H9 (cell line): Measurements from ENCODE around the gene PYGL. TPM values are rescaled to one million over a fixed set of nuclear protein-coding genes. Genes with fewer than 3 reads are reported as not detected.
"Not testable (repeated sequence)": the region's sequence is repeated elsewhere in the genome, so short reads cannot be mapped to it uniquely, and the experiment has no call there.

Experiments
- DNase-seq: peaks from one replicate; pipeline ENCODE4 v3.0.0-alpha.2; 2017
- H2AFZ ChIP-seq: one replicate; pipeline ENCODE4 v1.6.1; 2013; ENCODE audit warnings: mild to moderate bottlenecking, low read length, control low read depth, moderate library complexity
- H2AK5ac ChIP-seq: 2 replicates; pipeline ENCODE4 v1.6.1; 2013; ENCODE audit warnings: low read length, control low read depth, mixed read lengths; ENCODE audit not compliant: insufficient read length
- H2BK120ac ChIP-seq: one replicate; pipeline ENCODE4 v1.6.1; 2013; ENCODE audit warnings: low read depth, mild to moderate bottlenecking, low read length, control low read depth, inconsistent platforms; ENCODE audit not compliant: poor library complexity, severe bottlenecking
- H2BK12ac ChIP-seq: 2 replicates; pipeline ENCODE4 v1.6.1; 2013; ENCODE audit warnings: low read length, control low read depth, mixed read lengths, low read depth; ENCODE audit not compliant: insufficient read length
- H2BK15ac ChIP-seq: 2 replicates; pipeline ENCODE4 v1.6.1; 2013; ENCODE audit warnings: low read depth, low read length, control low read depth
- H2BK20ac ChIP-seq: one replicate; pipeline ENCODE4 v1.6.1; 2013; ENCODE audit warnings: low read depth, mild to moderate bottlenecking, low read length, control low read depth, inconsistent platforms; ENCODE audit not compliant: poor library complexity, severe bottlenecking
- H2BK5ac ChIP-seq: 2 replicates; pipeline ENCODE4 v1.6.1; 2013; ENCODE audit warnings: low read length, control low read depth, mixed read lengths; ENCODE audit not compliant: insufficient read length
- H3K14ac ChIP-seq: 2 replicates; pipeline ENCODE4 v1.6.1; 2013; ENCODE audit warnings: low read length, control low read depth; ENCODE audit not compliant: insufficient read depth
- H3K18ac ChIP-seq: 2 replicates; pipeline ENCODE4 v1.6.1; 2013; ENCODE audit warnings: low read depth, mild to moderate bottlenecking, mixed read lengths, low read length, control low read depth; ENCODE audit not compliant: insufficient read length
- H3K23ac ChIP-seq: 2 replicates; pipeline ENCODE4 v1.6.1; 2013; ENCODE audit warnings: low read length, control low read depth, mixed read lengths, low read depth; ENCODE audit not compliant: insufficient read length
- H3K23me2 ChIP-seq: 2 replicates; pipeline ENCODE4 v1.6.1; 2013; ENCODE audit warnings: low read depth, mild to moderate bottlenecking, mixed read lengths, low read length, control low read depth; ENCODE audit not compliant: insufficient read length, poor library complexity, severe bottlenecking
- H3K27ac ChIP-seq: 2 replicates; pipeline ENCODE4 v1.5.1; 2013; ENCODE audit warnings: low read length, control low read depth, mixed read lengths, low read depth; ENCODE audit not compliant: insufficient read length
- H3K27me3 ChIP-seq: 2 replicates; pipeline ENCODE4 v1.6.1; 2013; ENCODE audit warnings: low read length, control low read depth, inconsistent platforms; ENCODE audit not compliant: insufficient read depth
- H3K4ac ChIP-seq: 2 replicates; pipeline ENCODE4 v1.6.1; 2013; ENCODE audit warnings: low read depth, mild to moderate bottlenecking, control low read depth, inconsistent platforms, low read length, moderate library complexity
- H3K4me1 ChIP-seq: 2 replicates; pipeline ENCODE4 v1.6.1; 2013; ENCODE audit warnings: low read length, control low read depth, inconsistent platforms; ENCODE audit not compliant: insufficient read depth
- H3K4me2 ChIP-seq: 2 replicates; pipeline ENCODE4 v1.6.1; 2013; ENCODE audit warnings: low read length, control low read depth, mixed read lengths; ENCODE audit not compliant: insufficient read length, insufficient read depth
- H3K56ac ChIP-seq: 2 replicates; pipeline ENCODE4 v1.6.1; 2013; ENCODE audit warnings: low read depth, mild to moderate bottlenecking, mixed read lengths, low read length, control low read depth; ENCODE audit not compliant: insufficient read length
- H3K79me1 ChIP-seq: 2 replicates; pipeline ENCODE4 v1.6.1; 2013; ENCODE audit warnings: low read depth, mild to moderate bottlenecking, moderate library complexity, low read length, control low read depth, inconsistent platforms; ENCODE audit not compliant: insufficient read depth, poor library complexity, severe bottlenecking
- H3K79me2 ChIP-seq: 2 replicates; pipeline ENCODE4 v1.6.1; 2013; ENCODE audit warnings: low read length, control low read depth, inconsistent platforms; ENCODE audit not compliant: insufficient read depth
- H3K9ac ChIP-seq: 2 replicates; pipeline ENCODE4 v1.6.1; 2013; ENCODE audit warnings: low read length, control low read depth, mixed read lengths; ENCODE audit not compliant: insufficient read length; ENCODE audit errors: extremely low read depth
- H3K9me3 ChIP-seq: one replicate; pipeline ENCODE4 v1.6.1; 2013; ENCODE audit warnings: low read depth, low read length, inconsistent platforms; ENCODE audit not compliant: control insufficient read depth
- H3T11ph ChIP-seq: one replicate; pipeline ENCODE4 v1.6.1; 2013; ENCODE audit warnings: mild to moderate bottlenecking, low read length, control low read depth, inconsistent platforms
- H4K20me1 ChIP-seq: one replicate; pipeline ENCODE4 v1.6.1; 2013; ENCODE audit not compliant: control insufficient read depth, insufficient read length, insufficient read depth
- H4K5ac ChIP-seq: 2 replicates; pipeline ENCODE4 v1.6.1; 2013; ENCODE audit warnings: low read depth, mild to moderate bottlenecking, mixed read lengths, low read length, control low read depth; ENCODE audit not compliant: insufficient read length
- H4K8ac ChIP-seq: replicated peaks from 2 replicates; pipeline ENCODE4 v1.6.1; 2013; ENCODE audit warnings: low read length, control low read depth, mixed read lengths, low read depth; ENCODE audit not compliant: insufficient read length
- H4K91ac ChIP-seq: 2 replicates; pipeline ENCODE4 v1.6.1; 2013; ENCODE audit warnings: low read depth, mild to moderate bottlenecking, moderate library complexity, mixed read lengths, low read length, control low read depth; ENCODE audit not compliant: insufficient read length
- H3K27ac Mint-ChIP-seq, 3 experiments: 2 replicates in 2 of 3; 3 replicates in 1 of 3; pipeline ENCODE4 v1.8.0; 2020 to 2021; ENCODE audit warnings: mixed read lengths in 3 of 3, mild to moderate bottlenecking in 1 of 3, moderate library complexity in 1 of 3
- H3K27me3 Mint-ChIP-seq: 2 replicates; pipeline ENCODE4 v1.8.0; 2021; ENCODE audit warnings: low read depth, mild to moderate bottlenecking, moderate library complexity, mixed read lengths
- H3K36me3 Mint-ChIP-seq, 3 experiments: 2 replicates in 2 of 3; 3 replicates in 1 of 3; pipeline ENCODE4 v1.8.0; 2020 to 2021; ENCODE audit warnings: low read depth in 3 of 3, mixed read lengths in 3 of 3; ENCODE audit not compliant: insufficient read depth in 1 of 3
- H3K4me1 Mint-ChIP-seq, 2 experiments: 2 replicates each; pipeline ENCODE4 v1.8.0; 2020; ENCODE audit warnings: mixed read lengths in 2 of 2
- H3K4me3 Mint-ChIP-seq, 2 experiments: 2 replicates in 1 of 2; 3 replicates in 1 of 2; pipeline ENCODE4 v1.8.0; 2020 to 2021; ENCODE audit warnings: mild to moderate bottlenecking in 2 of 2, mixed read lengths in 2 of 2, moderate library complexity in 1 of 2
- H3K9me3 Mint-ChIP-seq, 2 experiments: 2 replicates in 1 of 2; 3 replicates in 1 of 2; pipeline ENCODE4 v1.8.0; 2020; ENCODE audit warnings: mild to moderate bottlenecking in 2 of 2, mixed read lengths in 2 of 2, moderate library complexity in 1 of 2
- WGBS: extraction: QIAGEN DNeasy Blood & Tissue Kit; methylation state at CpG from one replicate; pipeline ENCODE4 v1.1.7; 2013; ENCODE audit warnings: missing lambda C conversion rate, low lambda C conversion rate, mixed read lengths; ENCODE audit not compliant: insufficient read length; ENCODE audit errors: extremely low coverage; 5-methylcytosine and 5-hydroxymethylcytosine counted together
- total RNA-seq: library from RNA; stranded (reverse); gene quantifications from 2 replicates; pipeline ENCODE4 v1.2.1, GENCODE V29; 2021
- TF ChIP-seq, protein P1 (sequence below): fragments of 200-600 bp; sonication (generic); conservative IDR thresholded peaks from 3 replicates; pipeline ENCODE4 v1.8.0; 2021; ENCODE audit warnings: antibody characterized with exemption, mild to moderate bottlenecking

PYGL gene
- total RNA-seq, 1 experiment from 2014 or later: 53.8 TPM

DNA sequence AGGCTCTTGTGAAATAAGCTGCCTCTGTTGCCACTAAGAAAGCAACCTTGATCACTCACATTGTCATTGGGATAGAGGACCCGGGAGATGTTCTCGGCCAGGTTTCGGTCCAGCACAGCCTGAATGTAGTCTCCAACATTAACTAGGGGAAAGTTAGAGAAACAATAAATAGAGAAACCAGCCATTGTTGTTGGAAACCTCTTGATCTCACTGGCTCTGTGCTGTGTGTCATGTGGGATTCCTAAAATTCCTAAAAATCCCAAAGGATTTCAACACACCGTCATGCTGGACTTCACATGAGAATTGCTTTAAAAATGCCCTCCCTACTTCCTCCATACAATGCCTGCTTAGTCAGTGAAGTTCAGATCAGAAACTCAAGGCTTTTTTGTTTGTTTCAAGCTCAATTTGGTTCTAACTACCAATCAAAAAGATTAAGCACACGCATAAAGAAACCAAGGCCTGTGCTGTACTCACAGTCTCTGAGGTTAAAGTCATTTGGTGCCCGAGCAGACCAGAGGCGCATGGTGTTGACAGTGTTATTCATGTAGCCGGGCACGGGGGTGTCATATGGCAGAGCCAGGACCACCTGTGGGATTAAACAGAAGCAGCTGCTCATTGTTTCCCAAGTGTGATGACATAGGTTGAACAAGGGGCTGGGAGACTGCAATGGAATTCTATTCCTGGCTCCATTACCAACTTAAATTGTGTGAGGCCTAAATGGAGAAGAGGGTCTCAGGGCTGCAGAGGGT is 23.6 kb downstream of the PYGL start:
- H3K79me2 ChIP-seq: no peaks in the 10 kb centered on the region
- no peak overlapping the region for H3K14ac ChIP-seq
- H3K27me3 Mint-ChIP-seq: no peaks in the 10 kb centered on the region
- H3K23me2 ChIP-seq: no peaks in the 10 kb centered on the region
- H4K8ac ChIP-seq: no peak overlapping the region
- no peak overlapping the region for H3K4ac ChIP-seq
- no peak overlapping the region for H3K9ac ChIP-seq
- H3K36me3 Mint-ChIP-seq: peaks cover 7 to 43% (median 13%) of the 10 kb centered on the region in 3 experiments; a peak in 5 of 7 replicates
- no peak overlapping the region for H3K23ac ChIP-seq
- H3K79me1 ChIP-seq: no peaks in the 10 kb centered on the region
- H4K5ac ChIP-seq: no peak overlapping the region
- H2BK15ac ChIP-seq: no peak overlapping the region
- H3T11ph ChIP-seq: no peak overlapping the region
- H3K9me3 Mint-ChIP-seq: no peaks in the 10 kb centered on the region
- no peak overlapping the region for H2AK5ac ChIP-seq
- no peak overlapping the region for H2AFZ ChIP-seq
- no peaks in the 10 kb centered on the region for H3K4me1 ChIP-seq
- TF ChIP-seq, protein P1, sequence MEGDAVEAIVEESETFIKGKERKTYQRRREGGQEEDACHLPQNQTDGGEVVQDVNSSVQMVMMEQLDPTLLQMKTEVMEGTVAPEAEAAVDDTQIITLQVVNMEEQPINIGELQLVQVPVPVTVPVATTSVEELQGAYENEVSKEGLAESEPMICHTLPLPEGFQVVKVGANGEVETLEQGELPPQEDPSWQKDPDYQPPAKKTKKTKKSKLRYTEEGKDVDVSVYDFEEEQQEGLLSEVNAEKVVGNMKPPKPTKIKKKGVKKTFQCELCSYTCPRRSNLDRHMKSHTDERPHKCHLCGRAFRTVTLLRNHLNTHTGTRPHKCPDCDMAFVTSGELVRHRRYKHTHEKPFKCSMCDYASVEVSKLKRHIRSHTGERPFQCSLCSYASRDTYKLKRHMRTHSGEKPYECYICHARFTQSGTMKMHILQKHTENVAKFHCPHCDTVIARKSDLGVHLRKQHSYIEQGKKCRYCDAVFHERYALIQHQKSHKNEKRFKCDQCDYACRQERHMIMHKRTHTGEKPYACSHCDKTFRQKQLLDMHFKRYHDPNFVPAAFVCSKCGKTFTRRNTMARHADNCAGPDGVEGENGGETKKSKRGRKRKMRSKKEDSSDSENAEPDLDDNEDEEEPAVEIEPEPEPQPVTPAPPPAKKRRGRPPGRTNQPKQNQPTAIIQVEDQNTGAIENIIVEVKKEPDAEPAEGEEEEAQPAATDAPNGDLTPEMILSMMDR: no peak
- no peak overlapping the region for H2BK20ac ChIP-seq
- no peaks in the 10 kb centered on the region for H3K9me3 ChIP-seq
- no peak overlapping the region for H4K91ac ChIP-seq
- peaks cover 12 to 13% of the 10 kb centered on the region in 2 experiments for H3K4me1 Mint-ChIP-seq
- H4K20me1 ChIP-seq: no peaks in the 10 kb centered on the region
- no peak overlapping the region for H2BK12ac ChIP-seq
- H2BK5ac ChIP-seq: no peak overlapping the region
- no peak overlapping the region for H3K4me2 ChIP-seq
- no peak overlapping the region for H3K27ac ChIP-seq
- WGBS: no CpG with 5 or more reads among the region's 9 CpGs
- H3K27ac Mint-ChIP-seq: peak overlapping the region; percentile 9 to 91 (median 13); a peak in 3 of 7 replicates
- no peak overlapping the region for H2BK120ac ChIP-seq
- no peaks in the 10 kb centered on the region for H3K27me3 ChIP-seq
- H3K56ac ChIP-seq: no peak overlapping the region
- no peak for DNase-seq
- H3K18ac ChIP-seq: no peak overlapping the region
- no peak overlapping the region for H3K4me3 Mint-ChIP-seq

- not testable (repeated sequence) for H3K4me1 Mint-ChIP-seq, H4K20me1 ChIP-seq, H4K91ac ChIP-seq, H3K9me3 Mint-ChIP-seq, H3K27ac Mint-ChIP-seq, H3K27me3 ChIP-seq, H3K79me2 ChIP-seq, DNase-seq, H3K9ac ChIP-seq, H3K18ac ChIP-seq, H3T11ph ChIP-seq, H3K4ac ChIP-seq, H3K27ac ChIP-seq, H3K23me2 ChIP-seq, H3K4me1 ChIP-seq, H3K23ac ChIP-seq, H3K9me3 ChIP-seq, H2BK20ac ChIP-seq, H2BK12ac ChIP-seq, H3K27me3 Mint-ChIP-seq, H3K56ac ChIP-seq, H3K14ac ChIP-seq, H3K4me3 Mint-ChIP-seq, H2AFZ ChIP-seq, H2BK15ac ChIP-seq, H2AK5ac ChIP-seq, H2BK120ac ChIP-seq, H2BK5ac ChIP-seq, H3K79me1 ChIP-seq, H4K8ac ChIP-seq, H4K5ac ChIP-seq, H3K4me2 ChIP-seq
- no CpG with 5 or more reads among the region's 5 CpGs for WGBS
- H3K36me3 Mint-ChIP-seq: peaks cover 15 to 54% (median 20%) of the 10 kb centered on the region in 3 experiments; a peak in 5 of 7 replicates
Measured at GRCh38 chr14:50919524-50919923, 24.8 kb downstream of the PYGL start.
